Lower lobe of right lung (tissue), 2 donors: ENCODE measurements around the gene CARD10. TPM values are rescaled to one million over a fixed set of nuclear protein-coding genes. Genes with fewer than 3 reads are reported as not detected.
A peak's percentile ranks its signal among the peaks of the same experiment; 100 is the strongest.
"Not testable (repeated sequence)": the region's sequence is repeated elsewhere in the genome, so short reads cannot be mapped to it uniquely, and the experiment has no call there.

ENCODE experiments used
- ATAC-seq, 2 donors: fragments of 200-7000 bp; cut with Tn5 transposase; one replicate each; pipeline ENCODE4 v1.9.1; 2020 to 2022; ENCODE audit warnings: mild to moderate bottlenecking in 2 of 2, moderate library complexity in 2 of 2
- DNase-seq: peaks from one replicate; pipeline ENCODE4 v3.0.0-alpha.2; 2020
- H3K27ac ChIP-seq: fragments of 200-600 bp; one replicate; pipeline ENCODE4 v1.8.0; 2022
- H3K27me3 ChIP-seq: fragments of 200-600 bp; one replicate; pipeline ENCODE4 v1.8.0; 2022; ENCODE audit warnings: low read depth
- H3K36me3 ChIP-seq: fragments of 200-600 bp; one replicate; pipeline ENCODE4 v1.8.0; 2022; ENCODE audit warnings: mild to moderate bottlenecking
- H3K4me1 ChIP-seq: fragments of 200-600 bp; one replicate; pipeline ENCODE4 v1.8.0; 2022
- H3K4me3 ChIP-seq: fragments of 200-600 bp; one replicate; pipeline ENCODE4 v1.8.0; 2022; ENCODE audit warnings: mild to moderate bottlenecking
- H3K9me3 ChIP-seq: fragments of 200-600 bp; one replicate; pipeline ENCODE4 v1.8.0; 2022
- CTCF ChIP-seq: fragments of 200-600 bp; IDR thresholded peaks from one replicate; pipeline ENCODE4 v1.8.0; 2022; ENCODE audit warnings: antibody characterized with exemption, mild to moderate bottlenecking
- intact Hi-C: fragments of 100-400 bp; cut with DNase I; formaldehyde crosslinking; loops from one replicate; pipeline ENCODE4 v1.11.0; 2022
- total RNA-seq: library from RNA; stranded (reverse); fragmentation: NEBNext Ultra II Directional; extraction: Animal tissue kit (Norgen Biotek cat#: 25700); gene quantifications from one replicate; pipeline ENCODE4 v1.2.1, GENCODE V29; 2021
- donor health status: DM: no; HTN: yes; CAD: no; lungs with severe emphysema.

Gene CARD10
- total RNA-seq, 1 donor from 2014 or later = 14.9 TPM

- intact Hi-C loops = no loop called here
- Histone ChIP-seq H3K27me3 (peaks cover 5% of the 10 kb centered on the region), H3K9me3 (no peaks in the 10 kb centered on the region), H3K27ac (no peak overlapping the region), H3K36me3 (peaks cover 68% of the 10 kb centered on the region), H3K4me3 (no peak overlapping the region), H3K4me1 (no peaks in the 10 kb centered on the region)
- no peak for ATAC-seq
- no peak for DNase-seq
- no peak for TF ChIP-seq CTCF
Observed at GRCh38 chr22:37470087-37470445, 49.1 kb downstream of the CARD10 start.

GRCh38 chr22:37469416-37470086 is 49.7 kb downstream of the CARD10 start:
- intact Hi-C loops = no loop called here
- no peak overlapping the region for H3K27ac ChIP-seq
- peaks cover 64% of the 10 kb centered on the region for H3K36me3 ChIP-seq
- no peaks in the 10 kb centered on the region for H3K9me3 ChIP-seq
- no peak for TF ChIP-seq CTCF
- ATAC-seq (no peak), DNase-seq (no peak)
- peaks cover 5% of the 10 kb centered on the region for H3K27me3 ChIP-seq
- no peak overlapping the region for H3K4me3 ChIP-seq
- H3K4me1 ChIP-seq = no peaks in the 10 kb centered on the region

- H3K27me3 ChIP-seq, DNase-seq, ATAC-seq, H3K9me3 ChIP-seq, H3K4me1 ChIP-seq, H3K4me3 ChIP-seq, intact Hi-C loops, H3K27ac ChIP-seq: not testable (repeated sequence)
- peaks cover 53% of the 10 kb centered on the region for H3K36me3 ChIP-seq
Observed at GRCh38 chr22:37468201-37468695, 51.0 kb downstream of the CARD10 start.

- Histone ChIP-seq H3K36me3 (peaks cover 48% of the 10 kb centered on the region), H3K4me3 (no peak overlapping the region), H3K27me3 (no peaks in the 10 kb centered on the region), H3K9me3 (no peaks in the 10 kb centered on the region), H3K4me1 (no peaks in the 10 kb centered on the region), H3K27ac (no peak overlapping the region)
- DNase-seq (no peak), ATAC-seq (no peak)
- intact Hi-C loops = no loop called here
- no peak for TF ChIP-seq CTCF
Observed at GRCh38 chr22:37467391-37467955, 51.7 kb downstream of the CARD10 start.

GRCh38 chr22:37464181-37464580 is 55.0 kb downstream of the CARD10 start:
- no peaks in the 10 kb centered on the region for H3K9me3 ChIP-seq
- DNase-seq = no peak
- no peaks in the 10 kb centered on the region for H3K4me1 ChIP-seq
- ATAC-seq = no peak
- H3K27me3 ChIP-seq = no peaks in the 10 kb centered on the region
- no peak for TF ChIP-seq CTCF
- no peak overlapping the region for H3K4me3 ChIP-seq
- no peak overlapping the region for H3K27ac ChIP-seq
- H3K36me3 ChIP-seq = peaks cover 21% of the 10 kb centered on the region
- intact Hi-C loops = no loop called here

GRCh38 chr22:37462983-37463382 is 56.2 kb downstream of the CARD10 start:
- intact Hi-C loops = no loop called here
- no peak for TF ChIP-seq CTCF
- peaks cover 18% of the 10 kb centered on the region for H3K36me3 ChIP-seq
- no peaks in the 10 kb centered on the region for H3K4me1 ChIP-seq
- H3K4me3 ChIP-seq = no peak overlapping the region
- H3K9me3 ChIP-seq = no peaks in the 10 kb centered on the region
- H3K27me3 ChIP-seq = no peaks in the 10 kb centered on the region
- peak; percentile 31 to 36 for ATAC-seq
- DNase-seq = no peak
- H3K27ac ChIP-seq = no peak overlapping the region
